GM23338 (cell line): ENCODE measurements around the gene CCDC85B. TPM values are rescaled to one million over a fixed set of nuclear protein-coding genes. Genes with fewer than 3 reads are reported as not detected.

Experiments used
- ATAC-seq: fragments of 200-7000 bp; cut with Tn5 transposase; 3 replicates; pipeline ENCODE4 v1.9.1; 2020
- DNase-seq: peaks from one replicate; pipeline ENCODE4 v3.0.0-alpha.2; 2015; ENCODE audit warnings: low spot score
- H2AFZ ChIP-seq: fragments of 200-600 bp; sonication (generic); 2 replicates; pipeline ENCODE4 v1.8.0; 2016; ENCODE audit warnings: antibody characterized with exemption, mild to moderate bottlenecking, moderate library complexity
- H3F3A ChIP-seq: fragments of 200-600 bp; sonication (generic); replicated peaks from 2 replicates; pipeline ENCODE4 v1.8.0; 2017; ENCODE audit warnings: antibody characterized with exemption, mixed run types, low read depth
- H3K27ac ChIP-seq: fragments of 200-600 bp; sonication (generic); 2 replicates; pipeline ENCODE4 v1.6.1; 2016; ENCODE audit warnings: low read depth
- H3K27me3 ChIP-seq: fragments of 200-600 bp; sonication (generic); 2 replicates; pipeline ENCODE4 v1.8.0; 2016; ENCODE audit warnings: mild to moderate bottlenecking, mixed run types, moderate library complexity; ENCODE audit not compliant: insufficient read depth
- H3K36me3 ChIP-seq: fragments of 200-600 bp; sonication (generic); 2 replicates; pipeline ENCODE4 v1.8.0; 2016; ENCODE audit warnings: mild to moderate bottlenecking; ENCODE audit not compliant: insufficient read depth
- H3K4me1 ChIP-seq: fragments of 200-600 bp; sonication (generic); 2 replicates; pipeline ENCODE4 v1.8.0; 2016; ENCODE audit warnings: mild to moderate bottlenecking, moderate library complexity; ENCODE audit not compliant: insufficient read depth
- H3K4me2 ChIP-seq: fragments of 200-600 bp; sonication (generic); 2 replicates; pipeline ENCODE4 v1.7.1; 2017; ENCODE audit warnings: mixed run types
- H3K4me3 ChIP-seq: fragments of 200-600 bp; sonication (generic); 2 replicates; pipeline ENCODE4 v1.6.1; 2016; ENCODE audit warnings: mixed run types
- H3K79me2 ChIP-seq: fragments of 200-600 bp; sonication (generic); replicated peaks from 2 replicates; pipeline ENCODE4 v1.8.0; 2017; ENCODE audit warnings: mild to moderate bottlenecking; ENCODE audit not compliant: insufficient read depth
- H3K9me2 ChIP-seq: fragments of 200-600 bp; sonication (generic); 2 replicates; pipeline ENCODE4 v1.8.0; 2017; ENCODE audit not compliant: insufficient read depth
- H4K20me1 ChIP-seq: fragments of 200-600 bp; sonication (generic); replicated peaks from 2 replicates; pipeline ENCODE4 v1.8.0; 2017; ENCODE audit warnings: mild to moderate bottlenecking; ENCODE audit not compliant: insufficient read depth
- H3K27ac Mint-ChIP-seq: 2 replicates; pipeline ENCODE4 v1.8.0; 2020; ENCODE audit warnings: inconsistent platforms, mild to moderate bottlenecking, moderate library complexity, mixed read lengths
- H3K27me3 Mint-ChIP-seq: 3 replicates; pipeline ENCODE4 v1.8.0; 2022; ENCODE audit warnings: low read depth, mild to moderate bottlenecking, moderate library complexity, mixed read lengths, inconsistent platforms; ENCODE audit not compliant: insufficient read depth, poor library complexity
- H3K36me3 Mint-ChIP-seq: 3 replicates; pipeline ENCODE4 v1.8.0; 2021; ENCODE audit warnings: low read depth, mild to moderate bottlenecking, inconsistent platforms, moderate library complexity, mixed read lengths
- H3K4me1 Mint-ChIP-seq: 3 replicates; pipeline ENCODE4 v1.8.0; 2020; ENCODE audit warnings: mild to moderate bottlenecking, inconsistent platforms, mixed read lengths
- H3K4me3 Mint-ChIP-seq: 3 replicates; pipeline ENCODE4 v1.8.0; 2021; ENCODE audit warnings: moderate library complexity, mild to moderate bottlenecking, inconsistent platforms, mixed read lengths
- H3K9me3 Mint-ChIP-seq: 3 replicates; pipeline ENCODE4 v1.8.0; 2020; ENCODE audit warnings: moderate library complexity, mild to moderate bottlenecking, inconsistent platforms, mixed read lengths
- ETS1 ChIP-seq: IDR thresholded peaks from 2 replicates; pipeline ENCODE4 v1.6.1; 2016; ENCODE audit warnings: antibody characterized with exemption
- EZH2phosphoT487 ChIP-seq: fragments of 200-600 bp; sonication (generic); IDR thresholded peaks from one replicate; pipeline ENCODE4 v1.8.1; 2018; ENCODE audit warnings: antibody characterized with exemption; ENCODE audit not compliant: unreplicated experiment
- NANOG ChIP-seq: IDR thresholded peaks from 2 replicates; pipeline ENCODE4 v1.6.1; 2016; ENCODE audit warnings: antibody characterized with exemption, borderline replicate concordance
- POLR2AphosphoS5 ChIP-seq: IDR thresholded peaks from 2 replicates; pipeline ENCODE4 v1.6.1; 2016; ENCODE audit warnings: antibody characterized with exemption, low read depth
- REST ChIP-seq: IDR thresholded peaks from one replicate; pipeline ENCODE4 v1.6.1; 2018; ENCODE audit warnings: antibody characterized with exemption; ENCODE audit not compliant: unreplicated experiment
- STAT1 ChIP-seq: IDR thresholded peaks from one replicate; pipeline ENCODE4 v1.6.1; 2016; ENCODE audit warnings: antibody characterized with exemption; ENCODE audit not compliant: unreplicated experiment
- ZNF114 ChIP-seq: fragments of 250-450 bp; sonication (Bioruptor Pico); IDR thresholded peaks from 2 replicates; pipeline ENCODE4 v1.5.0; 2020; ENCODE audit warnings: mild to moderate bottlenecking, moderate library complexity
- ZNF331 ChIP-seq: fragments of 250-450 bp; sonication (Bioruptor Pico); IDR thresholded peaks from 2 replicates; pipeline ENCODE4 v1.5.0; 2020; ENCODE audit warnings: low read depth, mild to moderate bottlenecking, moderate library complexity
- ZNF462 ChIP-seq: fragments of 250-450 bp; sonication (Bioruptor Pico); IDR thresholded peaks from 2 replicates; pipeline ENCODE4 v1.5.0; 2020; ENCODE audit warnings: mild to moderate bottlenecking, moderate library complexity
- polyA plus RNA-seq: library from polyadenylated mRNA; unstranded; fragments of >200 nt; fragmentation: Nextera tagmentation; extraction: Ambion mirVana; gene quantifications from 2 replicates; pipeline ENCODE4 v1.2.1, GENCODE V29; 2016
- total RNA-seq: library from RNA; depleted of rRNA; stranded (reverse); fragments of >200 nt; shearing (Covaris generic); gene quantifications from 2 replicates; pipeline ENCODE4 v1.2.3, GENCODE V29; 2014

CCDC85B gene
- total and polyA plus RNA-seq, 2 experiments from 2014 or later = 54.5 to 66.3 TPM

GRCh38 chr11:65863889-65864705 lies 26.4 kb upstream of the CCDC85B start:
- no peak overlapping the region for H3K4me2 ChIP-seq
- ATAC-seq (no peak), DNase-seq (no peak)
- H3K9me2 ChIP-seq = no peaks in the 10 kb centered on the region
- no peak overlapping the region for H3K4me3 Mint-ChIP-seq
- peaks cover 8% of the 10 kb centered on the region; the same call in 1 of the 2 replicates for H3K4me1 ChIP-seq
- peaks cover 27% of the 10 kb centered on the region for H3F3A ChIP-seq
- no peak overlapping the region for H3K27ac ChIP-seq
- H3K27ac Mint-ChIP-seq = no peak overlapping the region
- no peak overlapping the region for H2AFZ ChIP-seq
- H3K27me3 Mint-ChIP-seq = peaks cover 34% of the 10 kb centered on the region
- peaks cover 6% of the 10 kb centered on the region; the same call in 1 of the 2 replicates for H4K20me1 ChIP-seq
- TF ChIP-seq STAT1 (no peak), NANOG (no peak), POLR2AphosphoS5 (no peak), REST (no peak), ZNF114 (CRISPR knock-in tag) (no peak), ZNF462 (CRISPR knock-in tag) (no peak), EZH2phosphoT487 (no peak), ZNF331 (CRISPR knock-in tag) (no peak), ETS1 (no peak)
- H3K36me3 Mint-ChIP-seq = peaks cover 39% of the 10 kb centered on the region
- peaks cover 16% of the 10 kb centered on the region for H3K4me1 Mint-ChIP-seq
- H3K9me3 Mint-ChIP-seq = peaks cover 4% of the 10 kb centered on the region; the same call in 2 of the 3 replicates
- peaks cover 4% of the 10 kb centered on the region; the same call in 1 of the 2 replicates for H3K36me3 ChIP-seq
- H3K27me3 ChIP-seq = peaks cover 8% of the 10 kb centered on the region; the same call in 1 of the 2 replicates
- H3K4me3 ChIP-seq = no peak overlapping the region
- H3K79me2 ChIP-seq = peaks cover 11% of the 10 kb centered on the region
